ENCODE data around the gene NHSL2.

Gene NHSL2

GRCh38 chrX:71990518-71990917 lies 79.9 kb downstream of the NHSL2 start:
- DNase-seq (ENCODE audit: low read depth), result no peak

- no peak for DNase-seq (ENCODE audit: low read depth)
Observed at GRCh38 chrX:71991164-71991563, 80.5 kb downstream of the NHSL2 start.

- DNase-seq (ENCODE audit: low read depth), result no peak
Observed at GRCh38 chrX:71992711-71993110, 82.1 kb downstream of the NHSL2 start.

GRCh38 chrX:71993371-71993770 lies 82.7 kb downstream of the NHSL2 start:
- DNase-seq (ENCODE audit: low read depth), result no peak

GRCh38 chrX:71994601-71995000 lies 84.0 kb downstream of the NHSL2 start:
- no peak for DNase-seq (ENCODE audit: low read depth)

GRCh38 chrX:71995122-71995521 lies 84.5 kb downstream of the NHSL2 start:
- no peak for DNase-seq (ENCODE audit: low read depth)

- no peak for DNase-seq (ENCODE audit: low read depth)
Observed at GRCh38 chrX:71996136-71996535, 85.5 kb downstream of the NHSL2 start.

GRCh38 chrX:71996826-71997225 lies 86.2 kb downstream of the NHSL2 start:
- no peak for DNase-seq (ENCODE audit: low read depth)

- DNase-seq (ENCODE audit: low read depth), result no peak
Observed at GRCh38 chrX:71997320-71997719, 86.7 kb downstream of the NHSL2 start.

GRCh38 chrX:71998836-71999509 lies 88.3 kb downstream of the NHSL2 start:
- no peak for DNase-seq (ENCODE audit: low read depth)

GRCh38 chrX:71999535-71999934 lies 88.9 kb downstream of the NHSL2 start:
- no peak for DNase-seq (ENCODE audit: low read depth)

GRCh38 chrX:72001471-72001870 lies 90.8 kb downstream of the NHSL2 start:
- DNase-seq (ENCODE audit: low read depth), result no peak

- no peak for DNase-seq (ENCODE audit: low read depth)
Observed at GRCh38 chrX:72001906-72002305, 91.3 kb downstream of the NHSL2 start.

GRCh38 chrX:72002875-72003274 lies 92.2 kb downstream of the NHSL2 start:
- no peak for DNase-seq (ENCODE audit: low read depth)

GRCh38 chrX:72003811-72004750 lies 93.4 kb downstream of the NHSL2 start:
- DNase-seq (ENCODE audit: low read depth), result no peak

- no peak for DNase-seq (ENCODE audit: low read depth)
Observed at GRCh38 chrX:72005046-72005445, 94.4 kb downstream of the NHSL2 start.

GRCh38 chrX:72006461-72006860 lies 95.8 kb downstream of the NHSL2 start:
- no peak for DNase-seq (ENCODE audit: low read depth)

GRCh38 chrX:72009731-72010130 lies 99.1 kb downstream of the NHSL2 start:
- DNase-seq (ENCODE audit: low read depth), result no peak

GRCh38 chrX:72011734-72012133 lies 101.1 kb downstream of the NHSL2 start:
- no peak for DNase-seq (ENCODE audit: low read depth)

GRCh38 chrX:72015383-72015782 lies 104.7 kb downstream of the NHSL2 start:
- no peak for DNase-seq (ENCODE audit: low read depth)

- no peak for DNase-seq (ENCODE audit: low read depth)
Observed at GRCh38 chrX:72016881-72017783, 106.5 kb downstream of the NHSL2 start.

Measured in fibroblast of the conjunctiva (primary cell).